Fibroblast of lung (primary cell): ENCODE results near the gene LUC7L. TPM values are rescaled to one million over a fixed set of nuclear protein-coding genes. Genes with fewer than 3 reads are reported as not detected.

ENCODE experiments used
- DNase-seq, 2 donors: peaks; one replicate each; pipeline versions ENCODE4 v3.0.0 to v3.0.0-alpha.2; 2010; ENCODE audit warnings: low read depth in 2 of 2
- H2AFZ ChIP-seq: 2 replicates; pipeline ENCODE4 v1.5.1; 2012; ENCODE audit warnings: low read length, control low read depth, inconsistent platforms
- H3K27ac ChIP-seq: 2 replicates; pipeline ENCODE4 v1.5.1; 2011; ENCODE audit warnings: low read length, control low read depth; ENCODE audit not compliant: insufficient read depth
- H3K27me3 ChIP-seq: 2 replicates; pipeline ENCODE4 v1.5.1; 2011; ENCODE audit warnings: mild to moderate bottlenecking, low read length; ENCODE audit not compliant: control insufficient read depth, insufficient read depth
- H3K36me3 ChIP-seq: 2 replicates; pipeline ENCODE4 v1.5.1; 2011; ENCODE audit warnings: low read length; ENCODE audit not compliant: control insufficient read depth, insufficient read depth
- H3K4me1 ChIP-seq: 2 replicates; pipeline ENCODE4 v1.5.1; 2011; ENCODE audit warnings: low read length; ENCODE audit not compliant: control insufficient read depth, insufficient read depth; ENCODE audit errors: extremely low read depth
- H3K4me2 ChIP-seq: 2 replicates; pipeline ENCODE4 v1.5.1; 2011; ENCODE audit warnings: low read length, control low read depth; ENCODE audit not compliant: insufficient read depth; ENCODE audit errors: extremely low read depth
- H3K4me3 ChIP-seq, 4 experiments: fragments of 200-600 bp in 1 of 4; sonication (generic) in 1 of 4; replicated peaks in 1 of 4; 2 replicates each; pipeline ENCODE4 v1.5.1; 2011 to 2016; ENCODE audit warnings: low read length in 4 of 4, low read depth in 3 of 4, mild to moderate bottlenecking in 3 of 4, control low read depth in 2 of 4, inconsistent platforms in 1 of 4, mixed read lengths in 1 of 4; ENCODE audit not compliant: insufficient read depth in 1 of 4; ENCODE audit errors: control extremely low read depth in 1 of 4
- H3K79me2 ChIP-seq: 2 replicates; pipeline ENCODE4 v1.5.1; 2012; ENCODE audit warnings: mild to moderate bottlenecking, low read length, inconsistent platforms; ENCODE audit not compliant: control insufficient read depth, insufficient read depth
- H3K9ac ChIP-seq: 2 replicates; pipeline ENCODE4 v1.5.1; 2011; ENCODE audit warnings: mild to moderate bottlenecking, low read length, control low read depth; ENCODE audit not compliant: insufficient read depth
- H3K9me3 ChIP-seq: 2 replicates; pipeline ENCODE4 v1.5.1; 2012; ENCODE audit warnings: low read depth, low read length; ENCODE audit not compliant: control insufficient read depth, insufficient read depth
- H4K20me1 ChIP-seq: 2 replicates; pipeline ENCODE4 v1.5.1; 2011; ENCODE audit warnings: low read length; ENCODE audit not compliant: control insufficient read depth, insufficient read depth; ENCODE audit errors: extremely low read depth
- EZH2 ChIP-seq: IDR thresholded peaks from 2 replicates; pipeline ENCODE4 v1.5.1; 2012; ENCODE audit warnings: low read length, control low read depth, mild to moderate bottlenecking; ENCODE audit errors: missing control alignments
- polyA plus RNA-seq, 2 donors: library from polyadenylated mRNA; depleted of rRNA in 1 of 2; stranded (reverse) in 1 of 2; unstranded in 1 of 2; fragments of >200 nt; gene quantifications; 2 replicates each; pipeline ENCODE4 v1.2.1, GENCODE V29; 2011 to 2012; ENCODE audit warnings: missing spikeins in 1 of 2
- total RNA-seq: library from RNA; depleted of rRNA; stranded (reverse); fragments of >200 nt; gene quantifications from 2 replicates; pipeline ENCODE4 v1.2.1, GENCODE V29; 2014
- TF ChIP-seq, protein P1 (sequence below), 2 donors: IDR thresholded peaks in 1 of 2; conservative IDR thresholded peaks in 1 of 2; 1 replicate in 1 of 2; 2 replicates in 1 of 2; pipeline ENCODE4 v1.5.1; 2011 to 2012; ENCODE audit warnings: low read length in 2 of 2, control low read depth in 1 of 2, inconsistent platforms in 1 of 2, low read depth in 1 of 2, mild to moderate bottlenecking in 1 of 2

The LUC7L gene
- total and polyA plus RNA-seq, 2 donors (not counting 1 experiment from before 2014, with no cell fraction given), result 30.9 to 38.0 TPM

DNA sequence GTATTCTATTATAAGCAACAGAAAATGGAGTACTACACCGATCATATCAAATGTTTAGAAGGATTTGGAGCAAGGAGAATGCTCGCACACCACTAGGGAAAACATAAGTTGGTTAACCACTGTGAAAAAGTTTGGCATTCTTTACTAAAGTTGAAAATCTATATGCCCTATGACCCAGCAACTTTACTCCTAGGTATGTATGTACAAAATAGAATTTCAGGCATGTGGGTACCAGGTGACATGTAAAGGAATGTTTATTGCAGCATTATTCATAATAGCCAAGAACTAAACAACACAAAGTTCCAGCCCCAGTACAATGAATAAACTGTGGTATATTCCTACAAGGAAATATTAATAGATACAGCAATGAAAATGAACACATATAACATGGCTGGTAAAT is 82.6 kb downstream of the LUC7L start:
- Histone ChIP-seq H3K4me1 (no peaks in the 10 kb centered on the region), H3K4me2 (no peak overlapping the region), H3K4me3 (no peak overlapping the region), H3K27ac (no peak overlapping the region), H3K27me3 (peaks cover 5% of the 10 kb centered on the region), H3K36me3 (no peaks in the 10 kb centered on the region), H3K79me2 (no peaks in the 10 kb centered on the region), H2AFZ (no peak overlapping the region), H3K9me3 (no peaks in the 10 kb centered on the region), H4K20me1 (no peaks in the 10 kb centered on the region), H3K9ac (no peak overlapping the region)
- TF ChIP-seq, protein P1, sequence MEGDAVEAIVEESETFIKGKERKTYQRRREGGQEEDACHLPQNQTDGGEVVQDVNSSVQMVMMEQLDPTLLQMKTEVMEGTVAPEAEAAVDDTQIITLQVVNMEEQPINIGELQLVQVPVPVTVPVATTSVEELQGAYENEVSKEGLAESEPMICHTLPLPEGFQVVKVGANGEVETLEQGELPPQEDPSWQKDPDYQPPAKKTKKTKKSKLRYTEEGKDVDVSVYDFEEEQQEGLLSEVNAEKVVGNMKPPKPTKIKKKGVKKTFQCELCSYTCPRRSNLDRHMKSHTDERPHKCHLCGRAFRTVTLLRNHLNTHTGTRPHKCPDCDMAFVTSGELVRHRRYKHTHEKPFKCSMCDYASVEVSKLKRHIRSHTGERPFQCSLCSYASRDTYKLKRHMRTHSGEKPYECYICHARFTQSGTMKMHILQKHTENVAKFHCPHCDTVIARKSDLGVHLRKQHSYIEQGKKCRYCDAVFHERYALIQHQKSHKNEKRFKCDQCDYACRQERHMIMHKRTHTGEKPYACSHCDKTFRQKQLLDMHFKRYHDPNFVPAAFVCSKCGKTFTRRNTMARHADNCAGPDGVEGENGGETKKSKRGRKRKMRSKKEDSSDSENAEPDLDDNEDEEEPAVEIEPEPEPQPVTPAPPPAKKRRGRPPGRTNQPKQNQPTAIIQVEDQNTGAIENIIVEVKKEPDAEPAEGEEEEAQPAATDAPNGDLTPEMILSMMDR (conservative IDR thresholded peaks at IDR 0.05 in 1 of 2, IDR thresholded peaks at IDR 0.05 in 1 of 2; ENCODE audit: low read depth in 1 of 2, low read length in 2 of 2), result no peak
- no peak for TF ChIP-seq EZH2
- no peak for DNase-seq

DNA sequence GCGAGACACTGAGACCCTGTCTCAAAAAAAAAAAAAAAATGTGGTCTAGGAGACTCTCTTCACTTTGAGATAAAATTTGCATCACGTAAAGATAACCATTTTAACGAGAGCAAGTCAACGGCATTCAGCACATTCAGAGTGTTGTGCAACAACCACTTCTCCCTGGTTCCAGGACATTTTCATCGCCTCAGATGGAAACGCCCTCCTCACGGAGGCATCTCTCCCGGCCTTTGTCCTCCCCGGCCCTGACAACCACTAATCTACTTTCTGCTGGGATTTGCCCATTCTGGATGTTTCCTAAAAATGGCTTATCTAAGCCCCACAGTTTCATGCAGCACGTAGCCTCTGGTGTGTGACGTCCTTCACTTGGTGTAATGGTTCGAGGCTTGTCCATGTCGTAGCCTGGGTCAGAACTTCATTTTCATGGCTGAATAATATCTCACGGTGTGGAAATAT is 84.4 kb downstream of the LUC7L start:
- H4K20me1 ChIP-seq, result no peaks in the 10 kb centered on the region
- DNase-seq, result no peak
- TF ChIP-seq EZH2, result no peak
- TF ChIP-seq, protein P1 (conservative IDR thresholded peaks at IDR 0.05 in 1 of 2, IDR thresholded peaks at IDR 0.05 in 1 of 2; ENCODE audit: low read depth in 1 of 2, low read length in 2 of 2), result no peak
- peaks cover 5% of the 10 kb centered on the region for H3K27me3 ChIP-seq
- H3K79me2 ChIP-seq, result no peaks in the 10 kb centered on the region
- no peak overlapping the region for H3K27ac ChIP-seq
- no peaks in the 10 kb centered on the region for H3K9me3 ChIP-seq
- no peak overlapping the region for H3K4me2 ChIP-seq
- H2AFZ ChIP-seq, result no peak overlapping the region
- no peaks in the 10 kb centered on the region for H3K4me1 ChIP-seq
- no peaks in the 10 kb centered on the region for H3K36me3 ChIP-seq
- no peak overlapping the region for H3K9ac ChIP-seq
- no peak overlapping the region for H3K4me3 ChIP-seq

DNA sequence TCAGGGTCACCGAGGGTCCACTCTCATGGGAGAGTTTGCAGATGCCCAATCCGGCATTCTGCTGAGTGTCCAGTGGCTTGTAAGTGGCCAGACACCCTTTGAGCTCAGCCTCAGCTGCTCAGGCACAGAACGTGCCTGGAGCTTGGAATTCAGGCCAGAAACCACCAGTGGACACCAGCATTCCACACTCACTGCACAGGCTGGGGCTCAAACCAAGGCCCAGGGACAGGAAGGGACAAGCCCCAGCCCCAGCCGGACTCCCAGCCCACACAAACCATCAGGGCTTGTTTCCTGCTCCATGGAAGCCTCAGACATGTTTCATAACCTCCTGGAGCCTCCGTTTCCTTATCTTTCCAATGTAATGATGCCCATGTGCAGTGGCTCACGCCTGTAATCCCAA is 85.8 kb downstream of the LUC7L start:
- H3K79me2 ChIP-seq, result no peaks in the 10 kb centered on the region
- TF ChIP-seq EZH2, result no peak
- TF ChIP-seq, protein P1 (conservative IDR thresholded peaks at IDR 0.05 in 1 of 2, IDR thresholded peaks at IDR 0.05 in 1 of 2; ENCODE audit: low read depth in 1 of 2, low read length in 2 of 2), result no peak
- H3K9ac ChIP-seq, result no peak overlapping the region
- H3K4me1 ChIP-seq, result no peaks in the 10 kb centered on the region
- no peaks in the 10 kb centered on the region for H3K27me3 ChIP-seq
- no peak overlapping the region for H3K4me2 ChIP-seq
- H3K27ac ChIP-seq, result no peak overlapping the region
- no peak overlapping the region for H3K4me3 ChIP-seq
- H3K9me3 ChIP-seq, result no peaks in the 10 kb centered on the region
- H3K36me3 ChIP-seq, result no peaks in the 10 kb centered on the region
- no peak overlapping the region for H2AFZ ChIP-seq
- DNase-seq, result peak in 1 of 2 donors; percentile 24
- H4K20me1 ChIP-seq, result no peaks in the 10 kb centered on the region
